DMS79 (cell line): ENCODE measurements around the gene PADI4.
"Not testable (repeated sequence)": the region's sequence is repeated elsewhere in the genome, so short reads cannot be mapped to it uniquely, and the experiment has no call there.

Experiments used
- DNase-seq: peaks from one replicate; lab custom pipeline; 2025; lab: John Stamatoyannopoulos, UW

PADI4 gene

GRCh38 chr1:17397910-17398695 lies 90.1 kb downstream of the PADI4 start:
- no peak for DNase-seq

- no peak for DNase-seq
Measured at GRCh38 chr1:17400725-17401341, 92.8 kb downstream of the PADI4 start.

- no peak for DNase-seq
Measured at GRCh38 chr1:17401841-17402240, 93.8 kb downstream of the PADI4 start.

- DNase-seq: no peak
Measured at GRCh38 chr1:17403081-17403480, 95.1 kb downstream of the PADI4 start.

DNA sequence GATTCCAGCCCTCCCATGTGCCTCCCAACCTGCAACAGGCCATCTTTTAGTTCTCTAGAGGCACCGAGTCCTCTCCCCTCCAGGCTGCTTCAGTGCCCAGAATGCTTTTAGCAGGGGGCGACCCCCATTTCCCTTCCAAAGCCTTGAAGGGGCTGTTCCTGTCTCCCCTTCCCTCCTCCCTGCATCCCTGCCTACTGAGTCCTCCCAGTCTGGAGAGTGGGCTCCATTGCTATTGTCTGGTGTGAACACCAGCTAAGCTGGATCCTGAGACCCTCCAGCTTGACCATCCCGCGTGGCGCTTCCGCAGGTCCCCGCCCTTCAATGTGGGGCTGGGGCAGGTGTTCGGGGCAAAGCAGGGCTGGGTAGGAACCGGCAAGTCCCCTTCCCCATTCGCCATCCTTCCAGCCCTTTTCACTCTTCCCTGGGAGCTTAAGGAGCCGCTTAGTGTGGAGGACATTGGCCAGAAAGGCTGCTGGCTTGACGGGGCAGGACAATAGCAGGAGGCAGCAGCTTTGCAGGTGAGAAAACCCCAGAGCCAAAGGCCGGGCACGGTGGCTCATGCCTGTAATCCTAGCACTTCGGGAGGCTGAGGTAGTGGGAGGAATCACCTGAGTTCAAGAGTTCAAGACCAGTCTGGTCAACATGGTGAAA lies 96.2 kb downstream of the PADI4 start:
- no peak for DNase-seq

DNA sequence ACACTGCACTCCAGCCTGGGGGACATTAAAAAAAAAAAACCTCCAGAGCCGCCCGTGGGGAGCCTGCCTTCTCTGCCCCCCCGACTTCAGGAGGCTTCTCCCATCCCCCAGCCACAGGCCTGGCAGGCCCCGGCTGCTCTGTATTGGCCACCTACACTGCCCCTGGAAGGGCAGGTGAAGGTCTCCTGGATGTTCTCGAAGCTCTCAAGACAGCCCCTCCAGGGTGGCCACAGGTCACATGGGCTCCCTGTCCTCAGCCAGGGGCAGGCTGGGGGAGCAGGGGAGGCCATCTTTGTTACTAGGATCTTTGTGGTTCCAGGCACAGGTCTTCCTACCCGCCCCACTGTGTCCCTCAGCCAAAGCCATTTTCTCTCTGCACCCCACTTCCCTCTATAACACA lies 96.8 kb downstream of the PADI4 start:
- no peak for DNase-seq

- DNase-seq: no peak
Measured at GRCh38 chr1:17405898-17406759, 98.1 kb downstream of the PADI4 start.

DNA sequence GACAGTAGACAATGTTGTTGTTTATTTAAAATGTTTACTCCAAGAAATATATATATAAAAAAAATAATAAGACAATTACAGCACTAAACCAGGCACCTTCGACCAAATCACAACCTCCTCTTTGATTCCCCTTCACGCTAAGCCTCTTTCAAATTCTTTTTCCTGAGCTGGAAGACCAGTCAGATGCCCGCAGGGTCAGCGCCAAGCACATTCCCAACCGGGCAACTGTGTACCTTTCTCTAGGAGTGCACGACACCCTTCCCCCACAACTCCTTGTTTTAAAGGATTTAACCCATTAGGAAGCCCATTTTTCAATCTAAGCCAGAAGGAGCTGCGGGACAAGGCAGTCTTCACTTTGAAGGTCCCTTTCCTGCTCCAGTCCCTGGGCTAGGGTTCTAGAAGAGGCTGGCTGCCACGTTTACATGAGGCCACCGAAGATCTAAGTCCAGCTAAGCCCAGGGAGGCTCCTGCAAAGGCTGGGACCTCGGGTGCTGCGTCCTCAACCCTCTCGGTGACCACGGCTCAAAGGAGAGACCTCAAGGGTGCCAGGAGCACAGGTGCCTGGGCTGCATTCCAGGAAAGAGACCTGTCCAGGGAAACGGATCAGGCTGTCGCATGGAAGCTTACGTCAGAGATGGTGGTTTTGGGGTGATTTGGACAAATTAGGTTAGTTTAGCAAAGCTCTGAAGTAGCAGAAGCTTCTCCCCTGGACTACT lies 98.9 kb downstream of the PADI4 start:
- not testable (repeated sequence) for DNase-seq

DNA sequence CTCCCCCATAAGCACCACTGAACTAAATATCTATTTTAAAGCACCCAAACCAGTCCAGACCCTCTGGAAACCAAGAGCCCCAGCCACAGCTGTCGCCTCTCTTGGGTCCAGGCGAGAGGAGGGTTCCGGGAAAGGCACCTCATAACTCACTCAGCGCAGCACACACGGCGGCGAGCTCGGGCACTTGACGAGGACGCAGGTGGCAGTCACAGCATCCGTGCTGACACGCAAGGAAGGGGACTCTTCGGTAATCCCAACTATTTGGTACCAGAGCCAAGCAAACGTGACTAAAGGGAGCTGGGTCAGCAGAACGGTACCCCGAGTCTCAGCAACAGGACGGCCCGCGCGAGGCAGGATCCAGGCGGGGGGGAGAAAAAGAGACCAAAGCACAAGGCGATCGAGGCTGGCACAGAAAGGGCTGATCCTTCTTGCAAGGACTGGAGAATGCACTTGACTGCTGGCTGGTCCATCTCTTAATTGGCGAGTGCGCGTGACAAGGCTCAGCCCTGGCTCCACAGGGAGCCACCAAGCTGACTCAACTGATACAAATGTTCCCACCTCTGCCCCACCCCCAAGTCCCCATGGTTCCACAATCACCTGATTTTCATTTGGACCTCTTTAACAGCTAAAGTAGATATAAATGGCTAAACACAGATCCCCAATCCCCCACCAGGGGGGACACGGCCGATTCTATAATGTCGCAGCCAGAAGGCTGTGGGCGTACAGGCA lies 100.0 kb downstream of the PADI4 start:
- not testable (repeated sequence) for DNase-seq

DNA sequence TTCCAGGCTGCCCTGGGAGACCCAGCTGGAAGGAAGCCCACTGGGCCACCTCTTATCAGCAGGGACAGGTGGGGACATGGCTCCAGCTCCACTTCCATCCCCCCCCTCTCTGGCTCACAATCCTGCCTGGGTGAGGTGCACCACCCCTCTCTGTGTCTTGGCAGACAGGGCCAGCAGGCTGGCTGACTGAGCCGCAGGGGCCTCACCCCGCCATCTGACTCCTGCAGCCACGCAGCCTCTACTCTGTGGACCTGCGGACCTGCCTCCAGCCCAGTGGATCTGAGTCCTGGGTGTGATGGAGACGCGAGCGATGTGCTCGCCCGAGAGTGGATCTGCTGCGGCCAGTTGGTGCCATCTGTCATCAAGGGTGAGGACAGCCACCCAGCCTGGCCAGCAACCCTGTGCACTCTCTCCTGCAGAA lies 101.4 kb downstream of the PADI4 start:
- DNase-seq: no peak

DNA sequence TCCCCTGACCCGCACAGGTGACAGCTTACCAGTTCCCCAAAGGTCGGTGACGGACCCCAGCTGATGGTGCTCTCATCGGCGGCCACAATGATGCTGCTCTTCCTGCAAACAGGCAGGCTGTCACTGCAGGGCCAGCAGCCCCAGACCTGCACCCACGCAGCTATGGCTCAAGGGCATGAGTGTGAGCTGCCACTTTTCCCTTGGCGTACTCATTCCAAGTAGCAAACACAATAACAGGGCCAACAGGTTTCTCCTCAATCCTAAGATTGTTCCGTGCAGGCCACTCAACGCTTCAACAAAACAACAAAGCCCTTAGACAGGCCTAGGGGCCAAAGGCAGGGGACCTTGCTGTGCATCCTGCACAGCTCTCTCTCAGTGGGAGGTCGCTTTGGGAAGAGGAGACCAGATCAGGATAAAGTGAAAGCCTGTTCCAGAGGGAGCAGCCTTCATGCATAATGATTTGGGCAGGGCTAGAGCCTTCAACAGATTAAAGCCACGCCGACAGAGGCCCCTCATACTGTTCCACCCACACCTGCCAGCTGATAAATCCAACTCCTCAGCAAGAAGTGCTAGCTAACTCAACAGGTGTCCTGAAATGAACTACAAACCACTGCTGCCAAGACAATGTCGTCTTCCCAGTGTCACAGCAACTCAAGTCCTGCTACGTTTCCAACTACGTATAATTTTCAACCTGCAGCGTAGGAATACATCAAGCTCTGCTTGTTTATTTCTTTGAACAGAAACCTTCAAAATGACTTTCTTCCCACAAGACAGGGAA lies 104.3 kb downstream of the PADI4 start:
- no peak for DNase-seq
